GM23338 (cell line): ENCODE measurements around the gene MEF2D. TPM values are rescaled to one million over a fixed set of nuclear protein-coding genes. Genes with fewer than 3 reads are reported as not detected.

Experiments used
- ATAC-seq: fragments of 200-7000 bp; cut with Tn5 transposase; 3 replicates; pipeline ENCODE4 v1.9.1; 2020
- DNase-seq: peaks from one replicate; pipeline ENCODE4 v3.0.0-alpha.2; 2015; ENCODE audit warnings: low spot score
- H2AFZ ChIP-seq: fragments of 200-600 bp; sonication (generic); 2 replicates; pipeline ENCODE4 v1.8.0; 2016; ENCODE audit warnings: antibody characterized with exemption, mild to moderate bottlenecking, moderate library complexity
- H3F3A ChIP-seq: fragments of 200-600 bp; sonication (generic); replicated peaks from 2 replicates; pipeline ENCODE4 v1.8.0; 2017; ENCODE audit warnings: antibody characterized with exemption, mixed run types, low read depth
- H3K27ac ChIP-seq: fragments of 200-600 bp; sonication (generic); 2 replicates; pipeline ENCODE4 v1.6.1; 2016; ENCODE audit warnings: low read depth
- H3K27me3 ChIP-seq: fragments of 200-600 bp; sonication (generic); 2 replicates; pipeline ENCODE4 v1.8.0; 2016; ENCODE audit warnings: mild to moderate bottlenecking, mixed run types, moderate library complexity; ENCODE audit not compliant: insufficient read depth
- H3K36me3 ChIP-seq: fragments of 200-600 bp; sonication (generic); 2 replicates; pipeline ENCODE4 v1.8.0; 2016; ENCODE audit warnings: mild to moderate bottlenecking; ENCODE audit not compliant: insufficient read depth
- H3K4me1 ChIP-seq: fragments of 200-600 bp; sonication (generic); 2 replicates; pipeline ENCODE4 v1.8.0; 2016; ENCODE audit warnings: mild to moderate bottlenecking, moderate library complexity; ENCODE audit not compliant: insufficient read depth
- H3K4me2 ChIP-seq: fragments of 200-600 bp; sonication (generic); 2 replicates; pipeline ENCODE4 v1.7.1; 2017; ENCODE audit warnings: mixed run types
- H3K4me3 ChIP-seq: fragments of 200-600 bp; sonication (generic); 2 replicates; pipeline ENCODE4 v1.6.1; 2016; ENCODE audit warnings: mixed run types
- H3K79me2 ChIP-seq: fragments of 200-600 bp; sonication (generic); replicated peaks from 2 replicates; pipeline ENCODE4 v1.8.0; 2017; ENCODE audit warnings: mild to moderate bottlenecking; ENCODE audit not compliant: insufficient read depth
- H3K9me2 ChIP-seq: fragments of 200-600 bp; sonication (generic); 2 replicates; pipeline ENCODE4 v1.8.0; 2017; ENCODE audit not compliant: insufficient read depth
- H4K20me1 ChIP-seq: fragments of 200-600 bp; sonication (generic); replicated peaks from 2 replicates; pipeline ENCODE4 v1.8.0; 2017; ENCODE audit warnings: mild to moderate bottlenecking; ENCODE audit not compliant: insufficient read depth
- H3K27ac Mint-ChIP-seq: 2 replicates; pipeline ENCODE4 v1.8.0; 2020; ENCODE audit warnings: inconsistent platforms, mild to moderate bottlenecking, moderate library complexity, mixed read lengths
- H3K27me3 Mint-ChIP-seq: 3 replicates; pipeline ENCODE4 v1.8.0; 2022; ENCODE audit warnings: low read depth, mild to moderate bottlenecking, moderate library complexity, mixed read lengths, inconsistent platforms; ENCODE audit not compliant: insufficient read depth, poor library complexity
- H3K36me3 Mint-ChIP-seq: 3 replicates; pipeline ENCODE4 v1.8.0; 2021; ENCODE audit warnings: low read depth, mild to moderate bottlenecking, inconsistent platforms, moderate library complexity, mixed read lengths
- H3K4me1 Mint-ChIP-seq: 3 replicates; pipeline ENCODE4 v1.8.0; 2020; ENCODE audit warnings: mild to moderate bottlenecking, inconsistent platforms, mixed read lengths
- H3K4me3 Mint-ChIP-seq: 3 replicates; pipeline ENCODE4 v1.8.0; 2021; ENCODE audit warnings: moderate library complexity, mild to moderate bottlenecking, inconsistent platforms, mixed read lengths
- H3K9me3 Mint-ChIP-seq: 3 replicates; pipeline ENCODE4 v1.8.0; 2020; ENCODE audit warnings: moderate library complexity, mild to moderate bottlenecking, inconsistent platforms, mixed read lengths
- CREB1 ChIP-seq: fragments of 250-450 bp; sonication (Bioruptor Pico); IDR thresholded peaks from 2 replicates; pipeline ENCODE4 v1.5.0; 2020; ENCODE audit warnings: low read depth, mild to moderate bottlenecking, moderate library complexity
- ETS1 ChIP-seq: IDR thresholded peaks from 2 replicates; pipeline ENCODE4 v1.6.1; 2016; ENCODE audit warnings: antibody characterized with exemption
- EZH2 ChIP-seq: fragments of 200-600 bp; sonication (generic); IDR thresholded peaks from one replicate; pipeline ENCODE4 v1.8.0; 2017; ENCODE audit warnings: antibody characterized with exemption, mild to moderate bottlenecking, low read depth; ENCODE audit not compliant: unreplicated experiment
- JUNB ChIP-seq: IDR thresholded peaks from one replicate; pipeline ENCODE4 v1.6.1; 2016; ENCODE audit warnings: antibody characterized with exemption; ENCODE audit not compliant: unreplicated experiment
- NANOG ChIP-seq: IDR thresholded peaks from 2 replicates; pipeline ENCODE4 v1.6.1; 2016; ENCODE audit warnings: antibody characterized with exemption, borderline replicate concordance
- POLR2AphosphoS5 ChIP-seq: IDR thresholded peaks from 2 replicates; pipeline ENCODE4 v1.6.1; 2016; ENCODE audit warnings: antibody characterized with exemption, low read depth
- STAT1 ChIP-seq: IDR thresholded peaks from one replicate; pipeline ENCODE4 v1.6.1; 2016; ENCODE audit warnings: antibody characterized with exemption; ENCODE audit not compliant: unreplicated experiment
- ZNF114 ChIP-seq: fragments of 250-450 bp; sonication (Bioruptor Pico); IDR thresholded peaks from 2 replicates; pipeline ENCODE4 v1.5.0; 2020; ENCODE audit warnings: mild to moderate bottlenecking, moderate library complexity
- ZNF331 ChIP-seq: fragments of 250-450 bp; sonication (Bioruptor Pico); IDR thresholded peaks from 2 replicates; pipeline ENCODE4 v1.5.0; 2020; ENCODE audit warnings: low read depth, mild to moderate bottlenecking, moderate library complexity
- ZNF462 ChIP-seq: fragments of 250-450 bp; sonication (Bioruptor Pico); IDR thresholded peaks from 2 replicates; pipeline ENCODE4 v1.5.0; 2020; ENCODE audit warnings: mild to moderate bottlenecking, moderate library complexity
- polyA plus RNA-seq: library from polyadenylated mRNA; unstranded; fragments of >200 nt; fragmentation: Nextera tagmentation; extraction: Ambion mirVana; gene quantifications from 2 replicates; pipeline ENCODE4 v1.2.1, GENCODE V29; 2016
- total RNA-seq: library from RNA; depleted of rRNA; stranded (reverse); fragments of >200 nt; shearing (Covaris generic); gene quantifications from 2 replicates; pipeline ENCODE4 v1.2.3, GENCODE V29; 2014
- TF ChIP-seq, protein P1 (sequence below), 2 experiments: fragments of 200-600 bp in 1 of 2; sonication (generic) in 1 of 2; conservative IDR thresholded peaks; 2 replicates each; pipeline versions ENCODE4 v1.5.1 to v1.6.1; 2016 to 2017; ENCODE audit warnings: antibody characterized with exemption in 2 of 2, low read depth in 2 of 2, mild to moderate bottlenecking in 2 of 2, moderate library complexity in 1 of 2

Gene MEF2D
- total and polyA plus RNA-seq, 2 experiments from 2014 or later = 10.6 to 15.5 TPM

GRCh38 chr1:156527584-156527983 is 27.0 kb upstream of the MEF2D start:
- Histone ChIP-seq H3K27ac (no peak overlapping the region), H3K36me3 (no peaks in the 10 kb centered on the region), H3K27me3 (no peaks in the 10 kb centered on the region), H3K4me3 (no peak overlapping the region), H3K4me1 (peaks cover 19% of the 10 kb centered on the region; the same call in 1 of the 2 replicates), H3K9me2 (no peaks in the 10 kb centered on the region), H3F3A (no peaks in the 10 kb centered on the region), H2AFZ (no peak overlapping the region), H3K79me2 (no peaks in the 10 kb centered on the region), H3K4me2 (no peak overlapping the region), H4K20me1 (no peaks in the 10 kb centered on the region; the same call in 1 of the 2 replicates)
- Mint-ChIP-seq H3K27ac (no peak overlapping the region), H3K27me3 (peaks cover 6% of the 10 kb centered on the region), H3K4me1 (peaks cover 22% of the 10 kb centered on the region), H3K4me3 (no peak overlapping the region), H3K36me3 (peaks cover 44% of the 10 kb centered on the region), H3K9me3 (no peaks in the 10 kb centered on the region)
- ATAC-seq = no peak
- TF ChIP-seq EZH2 (no peak), NANOG (no peak), POLR2AphosphoS5 (no peak), CREB1 (no peak), ZNF331 (CRISPR knock-in tag) (no peak), ZNF114 (CRISPR knock-in tag) (no peak), JUNB (no peak), ZNF462 (no peak), ETS1 (no peak), STAT1 (no peak)
- TF ChIP-seq, protein P1, sequence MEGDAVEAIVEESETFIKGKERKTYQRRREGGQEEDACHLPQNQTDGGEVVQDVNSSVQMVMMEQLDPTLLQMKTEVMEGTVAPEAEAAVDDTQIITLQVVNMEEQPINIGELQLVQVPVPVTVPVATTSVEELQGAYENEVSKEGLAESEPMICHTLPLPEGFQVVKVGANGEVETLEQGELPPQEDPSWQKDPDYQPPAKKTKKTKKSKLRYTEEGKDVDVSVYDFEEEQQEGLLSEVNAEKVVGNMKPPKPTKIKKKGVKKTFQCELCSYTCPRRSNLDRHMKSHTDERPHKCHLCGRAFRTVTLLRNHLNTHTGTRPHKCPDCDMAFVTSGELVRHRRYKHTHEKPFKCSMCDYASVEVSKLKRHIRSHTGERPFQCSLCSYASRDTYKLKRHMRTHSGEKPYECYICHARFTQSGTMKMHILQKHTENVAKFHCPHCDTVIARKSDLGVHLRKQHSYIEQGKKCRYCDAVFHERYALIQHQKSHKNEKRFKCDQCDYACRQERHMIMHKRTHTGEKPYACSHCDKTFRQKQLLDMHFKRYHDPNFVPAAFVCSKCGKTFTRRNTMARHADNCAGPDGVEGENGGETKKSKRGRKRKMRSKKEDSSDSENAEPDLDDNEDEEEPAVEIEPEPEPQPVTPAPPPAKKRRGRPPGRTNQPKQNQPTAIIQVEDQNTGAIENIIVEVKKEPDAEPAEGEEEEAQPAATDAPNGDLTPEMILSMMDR (conservative IDR thresholded peaks at IDR 0.05; ENCODE audit: low read depth in 2 of 2) = no peak
- no peak for DNase-seq
